ENCODE measurements around the gene ZC3H12D.

Gene ZC3H12D

GRCh38 chr6:149405823-149406765, 78.7 kb downstream of the ZC3H12D start:
- ATAC-seq (ENCODE audit: insufficient read depth, low read depth) (no peak), DNase-seq (no peak)
- H3K79me2 ChIP-seq (ENCODE audit: insufficient read depth, low read length) = no peaks in the 10 kb centered on the region
- no peak overlapping the region for H3K4me3 ChIP-seq (ENCODE audit: low read depth in 1 of 2, low read length in 2 of 2)
- no peaks in the 10 kb centered on the region for H3K4me1 ChIP-seq (ENCODE audit: insufficient read depth, low read length)
- no peak overlapping the region for H3K27ac ChIP-seq (ENCODE audit: low read length)
- H3K4me2 ChIP-seq (ENCODE audit: insufficient read depth, low read length) = no peak overlapping the region
- TF ChIP-seq, protein P1, sequence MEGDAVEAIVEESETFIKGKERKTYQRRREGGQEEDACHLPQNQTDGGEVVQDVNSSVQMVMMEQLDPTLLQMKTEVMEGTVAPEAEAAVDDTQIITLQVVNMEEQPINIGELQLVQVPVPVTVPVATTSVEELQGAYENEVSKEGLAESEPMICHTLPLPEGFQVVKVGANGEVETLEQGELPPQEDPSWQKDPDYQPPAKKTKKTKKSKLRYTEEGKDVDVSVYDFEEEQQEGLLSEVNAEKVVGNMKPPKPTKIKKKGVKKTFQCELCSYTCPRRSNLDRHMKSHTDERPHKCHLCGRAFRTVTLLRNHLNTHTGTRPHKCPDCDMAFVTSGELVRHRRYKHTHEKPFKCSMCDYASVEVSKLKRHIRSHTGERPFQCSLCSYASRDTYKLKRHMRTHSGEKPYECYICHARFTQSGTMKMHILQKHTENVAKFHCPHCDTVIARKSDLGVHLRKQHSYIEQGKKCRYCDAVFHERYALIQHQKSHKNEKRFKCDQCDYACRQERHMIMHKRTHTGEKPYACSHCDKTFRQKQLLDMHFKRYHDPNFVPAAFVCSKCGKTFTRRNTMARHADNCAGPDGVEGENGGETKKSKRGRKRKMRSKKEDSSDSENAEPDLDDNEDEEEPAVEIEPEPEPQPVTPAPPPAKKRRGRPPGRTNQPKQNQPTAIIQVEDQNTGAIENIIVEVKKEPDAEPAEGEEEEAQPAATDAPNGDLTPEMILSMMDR (IDR thresholded peaks at IDR 0.05; ENCODE audit: borderline replicate concordance, extremely low read depth, low read length, poor library complexity, severe bottlenecking) = no peak
- TF ChIP-seq EZH2 (IDR thresholded peaks at IDR 0.05; ENCODE audit: borderline replicate concordance, low read depth, low read length, severe bottlenecking) = no peak
- H3K36me3 ChIP-seq (ENCODE audit: insufficient read depth, low read length) = peaks cover 77% of the 10 kb centered on the region
- H3K9ac ChIP-seq (ENCODE audit: low read depth, low read length) = no peak overlapping the region
- H3K9me3 ChIP-seq (ENCODE audit: insufficient read depth, low read length, severe bottlenecking) = no peaks in the 10 kb centered on the region
- no peaks in the 10 kb centered on the region for H4K20me1 ChIP-seq (ENCODE audit: insufficient read depth, low read length)
- no peak overlapping the region for H2AFZ ChIP-seq (ENCODE audit: low read depth, low read length)
- no peaks in the 10 kb centered on the region for H3K27me3 ChIP-seq (ENCODE audit: insufficient read depth, low read length, poor library complexity)

GRCh38 chr6:149403534-149403933, 81.3 kb downstream of the ZC3H12D start:
- Histone ChIP-seq H3K4me1 (ENCODE audit: insufficient read depth, low read length) (no peaks in the 10 kb centered on the region), H3K9ac (ENCODE audit: low read depth, low read length) (no peak overlapping the region), H2AFZ (ENCODE audit: low read depth, low read length) (no peak overlapping the region), H3K4me2 (ENCODE audit: insufficient read depth, low read length) (no peak overlapping the region), H3K4me3 (ENCODE audit: low read depth in 1 of 2, low read length in 2 of 2) (no peak overlapping the region), H3K27me3 (ENCODE audit: insufficient read depth, low read length, poor library complexity) (no peaks in the 10 kb centered on the region), H3K36me3 (ENCODE audit: insufficient read depth, low read length) (peaks cover 77% of the 10 kb centered on the region), H3K27ac (ENCODE audit: low read length) (no peak overlapping the region), H3K9me3 (ENCODE audit: insufficient read depth, low read length, severe bottlenecking) (no peaks in the 10 kb centered on the region), H3K79me2 (ENCODE audit: insufficient read depth, low read length) (no peaks in the 10 kb centered on the region), H4K20me1 (ENCODE audit: insufficient read depth, low read length) (no peaks in the 10 kb centered on the region)
- ATAC-seq (ENCODE audit: insufficient read depth, low read depth) = no peak
- DNase-seq = no peak
- TF ChIP-seq EZH2 (IDR thresholded peaks at IDR 0.05; ENCODE audit: borderline replicate concordance, low read depth, low read length, severe bottlenecking) = no peak
- TF ChIP-seq, protein P1 (IDR thresholded peaks at IDR 0.05; ENCODE audit: borderline replicate concordance, extremely low read depth, low read length, poor library complexity, severe bottlenecking) = no peak

GRCh38 chr6:149400050-149400449, 84.8 kb downstream of the ZC3H12D start, which contains the start of gene SUMO4:
SUMO4 (plus strand) TSS chr6:149400262; CDS start chr6:149400392, 130 bp downstream.
- DNase-seq (no peak), ATAC-seq (ENCODE audit: insufficient read depth, low read depth) (no peak)
- Histone ChIP-seq H3K36me3 (ENCODE audit: insufficient read depth, low read length) (peaks cover 90% of the 10 kb centered on the region), H2AFZ (ENCODE audit: low read depth, low read length) (no peak within 1 kb of the TSS), H4K20me1 (ENCODE audit: insufficient read depth, low read length) (no peaks in the 10 kb centered on the region; the same call in 1 of the 2 replicates), H3K4me2 (ENCODE audit: insufficient read depth, low read length) (no peak within 1 kb of the TSS), H3K4me3 (ENCODE audit: low read depth in 1 of 2, low read length in 2 of 2) (no peak within 1 kb of the TSS), H3K9me3 (ENCODE audit: insufficient read depth, low read length, severe bottlenecking) (no peaks in the 10 kb centered on the region), H3K9ac (ENCODE audit: low read depth, low read length) (no peak within 1 kb of the TSS), H3K27me3 (ENCODE audit: insufficient read depth, low read length, poor library complexity) (no peaks in the 10 kb centered on the region), H3K79me2 (ENCODE audit: insufficient read depth, low read length) (peaks cover 19% of the 10 kb centered on the region), H3K27ac (ENCODE audit: low read length) (no peak within 1 kb of the TSS), H3K4me1 (ENCODE audit: insufficient read depth, low read length) (no peaks in the 10 kb centered on the region)
- TF ChIP-seq, protein P1 (IDR thresholded peaks at IDR 0.05; ENCODE audit: borderline replicate concordance, extremely low read depth, low read length, poor library complexity, severe bottlenecking) = no peak
- no peak for TF ChIP-seq EZH2 (IDR thresholded peaks at IDR 0.05; ENCODE audit: borderline replicate concordance, low read depth, low read length, severe bottlenecking)
